ENCODE results near the gene CFAP410.

DNA sequence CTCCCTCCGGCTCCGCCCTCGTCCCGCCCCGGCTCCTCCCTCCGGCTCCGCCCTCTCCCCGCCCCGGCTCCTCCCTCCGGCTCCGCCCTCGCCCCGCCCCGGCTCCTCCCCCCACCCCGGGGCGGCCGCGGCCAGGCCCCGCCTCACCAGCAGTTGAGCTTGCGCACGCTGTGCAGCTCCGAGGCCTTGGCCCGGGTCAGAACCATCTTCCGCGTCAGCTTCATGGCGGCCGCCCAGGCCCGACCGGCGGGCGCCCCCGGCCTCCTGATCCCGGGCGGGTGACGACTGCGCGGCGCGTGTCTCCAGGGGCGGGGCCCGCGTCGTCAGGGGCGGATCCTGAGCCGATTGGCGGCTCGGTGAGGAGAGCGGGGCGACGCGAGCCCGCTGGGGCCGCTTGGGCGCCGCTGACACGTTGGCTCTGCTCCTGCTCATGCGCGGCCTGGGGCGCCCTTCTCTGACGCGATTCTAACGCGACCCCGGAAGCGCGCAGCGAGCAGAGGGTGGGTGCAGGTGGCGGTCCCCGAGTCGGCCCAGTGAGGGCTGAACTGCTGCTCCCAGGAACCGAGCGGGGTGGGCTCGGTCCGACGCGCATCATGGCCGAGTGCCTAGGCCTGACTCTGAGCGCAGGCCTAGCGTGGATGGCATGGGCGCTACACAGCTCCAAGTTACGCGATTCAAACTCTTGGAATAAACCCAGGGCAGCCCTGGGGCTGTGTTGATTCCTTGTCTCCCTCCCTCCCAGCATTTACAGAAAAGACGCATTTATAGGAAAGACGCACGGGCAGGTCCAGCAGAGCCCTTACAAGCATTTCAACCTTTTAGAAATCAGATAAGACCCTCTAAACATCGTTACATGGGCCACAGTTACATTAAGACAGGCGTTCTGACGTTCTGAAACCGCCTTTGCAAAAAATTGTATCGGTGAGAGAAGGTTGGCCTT, at the start of gene CFAP410:
- TF ChIP-seq, protein P1, sequence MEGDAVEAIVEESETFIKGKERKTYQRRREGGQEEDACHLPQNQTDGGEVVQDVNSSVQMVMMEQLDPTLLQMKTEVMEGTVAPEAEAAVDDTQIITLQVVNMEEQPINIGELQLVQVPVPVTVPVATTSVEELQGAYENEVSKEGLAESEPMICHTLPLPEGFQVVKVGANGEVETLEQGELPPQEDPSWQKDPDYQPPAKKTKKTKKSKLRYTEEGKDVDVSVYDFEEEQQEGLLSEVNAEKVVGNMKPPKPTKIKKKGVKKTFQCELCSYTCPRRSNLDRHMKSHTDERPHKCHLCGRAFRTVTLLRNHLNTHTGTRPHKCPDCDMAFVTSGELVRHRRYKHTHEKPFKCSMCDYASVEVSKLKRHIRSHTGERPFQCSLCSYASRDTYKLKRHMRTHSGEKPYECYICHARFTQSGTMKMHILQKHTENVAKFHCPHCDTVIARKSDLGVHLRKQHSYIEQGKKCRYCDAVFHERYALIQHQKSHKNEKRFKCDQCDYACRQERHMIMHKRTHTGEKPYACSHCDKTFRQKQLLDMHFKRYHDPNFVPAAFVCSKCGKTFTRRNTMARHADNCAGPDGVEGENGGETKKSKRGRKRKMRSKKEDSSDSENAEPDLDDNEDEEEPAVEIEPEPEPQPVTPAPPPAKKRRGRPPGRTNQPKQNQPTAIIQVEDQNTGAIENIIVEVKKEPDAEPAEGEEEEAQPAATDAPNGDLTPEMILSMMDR (IDR thresholded peaks at IDR 0.05; ENCODE audit: low read depth, low read length) = no peak
- TF ChIP-seq POLR2A (IDR thresholded peaks at IDR 0.05; ENCODE audit: extremely low read depth, insufficient read length) = peak; percentile 94
- TF ChIP-seq, protein P2, sequence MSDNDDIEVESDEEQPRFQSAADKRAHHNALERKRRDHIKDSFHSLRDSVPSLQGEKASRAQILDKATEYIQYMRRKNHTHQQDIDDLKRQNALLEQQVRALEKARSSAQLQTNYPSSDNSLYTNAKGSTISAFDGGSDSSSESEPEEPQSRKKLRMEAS (IDR thresholded peaks at IDR 0.05; ENCODE audit: low read depth, low read length) = peak; percentile 77
- peak; percentile 92 for TF ChIP-seq MYC (IDR thresholded peaks at IDR 0.05; ENCODE audit: low read depth, low read length)
